NB4 (cell line): Measurements from ENCODE around the gene SACS.
"Not testable (repeated sequence)": the region's sequence is repeated elsewhere in the genome, so short reads cannot be mapped to it uniquely, and the experiment has no call there.

Experiments
- MYC ChIP-seq: IDR thresholded peaks from 2 replicates; pipeline ENCODE4 v1.6.1; 2011; ENCODE audit warnings: low read depth, low read length
- POLR2A ChIP-seq: IDR thresholded peaks from 2 replicates; pipeline ENCODE4 v1.6.1; 2011; ENCODE audit warnings: mild to moderate bottlenecking; ENCODE audit not compliant: insufficient read length; ENCODE audit errors: extremely low read depth
- TF ChIP-seq, protein P1 (sequence below): IDR thresholded peaks from one replicate; pipeline ENCODE4 v1.5.1; 2012; ENCODE audit warnings: low read depth, low read length
- TF ChIP-seq, protein P2 (sequence below): IDR thresholded peaks from 2 replicates; pipeline ENCODE4 v1.6.1; 2011; ENCODE audit warnings: low read depth, low read length

DNA sequence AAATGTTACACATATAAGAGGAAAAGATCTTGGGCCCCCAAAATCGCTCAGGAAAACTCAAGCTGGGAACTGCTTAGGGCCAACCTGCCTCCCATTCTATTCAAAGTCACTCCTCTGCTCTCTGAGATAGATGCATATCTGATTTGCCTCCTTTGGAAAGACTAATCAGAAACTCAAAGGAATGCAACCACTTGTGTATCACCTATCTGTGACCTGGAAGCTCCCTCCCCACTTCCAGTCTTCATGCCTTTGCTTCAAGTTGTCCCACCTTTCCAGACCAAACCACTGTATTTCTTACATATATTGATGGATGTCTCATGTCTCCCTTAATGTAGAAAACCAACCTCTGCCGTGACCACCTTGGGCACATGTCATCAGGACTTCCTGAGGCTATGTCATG is 32.3 kb downstream of the SACS start:
- TF ChIP-seq POLR2A, MYC: not testable (repeated sequence)
- TF ChIP-seq, protein P1, sequence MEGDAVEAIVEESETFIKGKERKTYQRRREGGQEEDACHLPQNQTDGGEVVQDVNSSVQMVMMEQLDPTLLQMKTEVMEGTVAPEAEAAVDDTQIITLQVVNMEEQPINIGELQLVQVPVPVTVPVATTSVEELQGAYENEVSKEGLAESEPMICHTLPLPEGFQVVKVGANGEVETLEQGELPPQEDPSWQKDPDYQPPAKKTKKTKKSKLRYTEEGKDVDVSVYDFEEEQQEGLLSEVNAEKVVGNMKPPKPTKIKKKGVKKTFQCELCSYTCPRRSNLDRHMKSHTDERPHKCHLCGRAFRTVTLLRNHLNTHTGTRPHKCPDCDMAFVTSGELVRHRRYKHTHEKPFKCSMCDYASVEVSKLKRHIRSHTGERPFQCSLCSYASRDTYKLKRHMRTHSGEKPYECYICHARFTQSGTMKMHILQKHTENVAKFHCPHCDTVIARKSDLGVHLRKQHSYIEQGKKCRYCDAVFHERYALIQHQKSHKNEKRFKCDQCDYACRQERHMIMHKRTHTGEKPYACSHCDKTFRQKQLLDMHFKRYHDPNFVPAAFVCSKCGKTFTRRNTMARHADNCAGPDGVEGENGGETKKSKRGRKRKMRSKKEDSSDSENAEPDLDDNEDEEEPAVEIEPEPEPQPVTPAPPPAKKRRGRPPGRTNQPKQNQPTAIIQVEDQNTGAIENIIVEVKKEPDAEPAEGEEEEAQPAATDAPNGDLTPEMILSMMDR, result not testable (repeated sequence)
- TF ChIP-seq, protein P2, sequence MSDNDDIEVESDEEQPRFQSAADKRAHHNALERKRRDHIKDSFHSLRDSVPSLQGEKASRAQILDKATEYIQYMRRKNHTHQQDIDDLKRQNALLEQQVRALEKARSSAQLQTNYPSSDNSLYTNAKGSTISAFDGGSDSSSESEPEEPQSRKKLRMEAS, result not testable (repeated sequence)
